HEK293T (cell line): ENCODE measurements around the gene GLCE.

Source experiments
- CTCF ChIA-PET: fragments of 350-600 bp; formaldehyde crosslinking; extraction: SDS; loops from one replicate; lab custom pipeline; 2021; ENCODE audit warnings: antibody characterized with exemption, inconsistent platforms; lab: Yijun Ruan, JAX
- POLR2A ChIA-PET: fragments of 350-600 bp; formaldehyde crosslinking; extraction: SDS; loops from one replicate; lab custom pipeline; 2020; ENCODE audit warnings: antibody characterized with exemption, inconsistent platforms; lab: Yijun Ruan, JAX
- DNase-seq: peaks from one replicate; pipeline ENCODE4 v3.0.0; 2012; ENCODE audit warnings: mixed read lengths; ENCODE audit errors: extremely low spot score
- ARNT ChIP-seq: fragments of 450-650 bp; IDR thresholded peaks from 2 replicates; pipeline ENCODE4 v1.6.1; 2017; ENCODE audit warnings: mild to moderate bottlenecking
- BHLHE40 ChIP-seq: fragments of 450-650 bp; IDR thresholded peaks from 2 replicates; pipeline ENCODE4 v1.6.1; 2016; ENCODE audit warnings: mild to moderate bottlenecking, moderate library complexity, borderline replicate concordance
- CTBP1 ChIP-seq: fragments of 450-650 bp; IDR thresholded peaks from 2 replicates; pipeline ENCODE4 v1.6.1; 2016; ENCODE audit warnings: borderline replicate concordance
- ELF4 ChIP-seq: fragments of 450-650 bp; IDR thresholded peaks from 2 replicates; pipeline ENCODE4 v1.6.1; 2017; ENCODE audit warnings: antibody characterized with exemption
- FOXA1 ChIP-seq: fragments of 450-650 bp; IDR thresholded peaks from 2 replicates; pipeline ENCODE4 v1.6.1; 2016; ENCODE audit warnings: mild to moderate bottlenecking
- FOXK2 ChIP-seq: fragments of 450-650 bp; IDR thresholded peaks from 2 replicates; pipeline ENCODE4 v1.6.1; 2016; ENCODE audit warnings: mild to moderate bottlenecking
- FOXM1 ChIP-seq: fragments of 450-650 bp; IDR thresholded peaks from 2 replicates; pipeline ENCODE4 v1.6.1; 2017; ENCODE audit warnings: mild to moderate bottlenecking, borderline replicate concordance
- HDGF ChIP-seq: fragments of 450-650 bp; IDR thresholded peaks from 2 replicates; pipeline ENCODE4 v1.6.1; 2017; ENCODE audit warnings: antibody characterized with exemption, borderline replicate concordance
- L3MBTL2 ChIP-seq: fragments of 450-650 bp; conservative IDR thresholded peaks from 2 replicates; pipeline ENCODE4 v1.6.1; 2016; ENCODE audit warnings: mild to moderate bottlenecking
- LEF1 ChIP-seq: fragments of 450-650 bp; IDR thresholded peaks from 2 replicates; pipeline ENCODE4 v1.6.1; 2017; ENCODE audit warnings: mild to moderate bottlenecking, borderline replicate concordance
- NFRKB ChIP-seq: fragments of 450-650 bp; IDR thresholded peaks from 2 replicates; pipeline ENCODE4 v1.6.1; 2016; ENCODE audit warnings: mild to moderate bottlenecking, moderate library complexity
- SP1 ChIP-seq: fragments of 450-650 bp; IDR thresholded peaks from 2 replicates; pipeline ENCODE4 v1.6.1; 2017
- SUZ12 ChIP-seq: fragments of 450-650 bp; IDR thresholded peaks from 2 replicates; pipeline ENCODE4 v1.6.1; 2016; ENCODE audit warnings: mild to moderate bottlenecking
- TARDBP ChIP-seq: fragments of 450-650 bp; IDR thresholded peaks from 2 replicates; pipeline ENCODE4 v1.6.1; 2016
- ZNF384 ChIP-seq: fragments of 450-650 bp; IDR thresholded peaks from 2 replicates; pipeline ENCODE4 v1.6.1; 2016
- TF ChIP-seq, protein P1 (sequence below): fragments of 450-650 bp; IDR thresholded peaks from 2 replicates; pipeline ENCODE4 v1.6.1; 2016

Gene GLCE

DNA sequence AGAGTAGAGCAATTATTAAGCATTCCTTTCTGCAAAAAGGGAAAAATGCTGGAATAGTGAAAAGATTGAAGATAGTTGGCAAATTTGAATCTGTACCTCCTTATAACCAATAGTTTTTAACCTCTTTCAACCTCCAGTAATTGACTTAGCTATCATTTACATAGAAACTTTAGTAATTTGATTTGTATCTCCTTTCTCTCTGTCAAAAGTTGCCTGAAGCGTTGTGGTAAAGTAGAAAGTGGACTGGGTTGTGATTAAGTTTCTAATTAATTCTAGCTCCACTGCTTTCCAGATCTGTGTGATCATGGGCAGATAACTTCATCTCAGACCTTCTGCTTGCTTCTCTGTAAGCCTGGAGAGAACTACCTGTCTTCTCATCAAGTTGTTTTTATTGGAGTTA, 24.8 kb downstream of the GLCE start:
- ChIA-PET CTCF (interaction anchor here (0.9 to 1.2 kb wide), 2 partner anchors 25 to 76 kb away, joined by 3 read pairs; partner anchors contain the start of gene GLCE), POLR2A (interaction anchor here (2.1 kb wide), 1 partner anchor 24 kb away, joined by 5 read pairs; no protein-coding TSS in a partner anchor)
- DNase-seq: no peak
- TF ChIP-seq ARNT: no peak
- no peak for TF ChIP-seq FOXM1
- TF ChIP-seq, protein P1, sequence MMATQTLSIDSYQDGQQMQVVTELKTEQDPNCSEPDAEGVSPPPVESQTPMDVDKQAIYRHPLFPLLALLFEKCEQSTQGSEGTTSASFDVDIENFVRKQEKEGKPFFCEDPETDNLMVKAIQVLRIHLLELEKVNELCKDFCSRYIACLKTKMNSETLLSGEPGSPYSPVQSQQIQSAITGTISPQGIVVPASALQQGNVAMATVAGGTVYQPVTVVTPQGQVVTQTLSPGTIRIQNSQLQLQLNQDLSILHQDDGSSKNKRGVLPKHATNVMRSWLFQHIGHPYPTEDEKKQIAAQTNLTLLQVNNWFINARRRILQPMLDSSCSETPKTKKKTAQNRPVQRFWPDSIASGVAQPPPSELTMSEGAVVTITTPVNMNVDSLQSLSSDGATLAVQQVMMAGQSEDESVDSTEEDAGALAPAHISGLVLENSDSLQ: no peak
- TF ChIP-seq SP1: no peak
- no peak for TF ChIP-seq FOXA1
- no peak for TF ChIP-seq HDGF
- no peak for TF ChIP-seq ZNF384
- TF ChIP-seq BHLHE40: no peak
- TF ChIP-seq LEF1: no peak
- TF ChIP-seq FOXK2: no peak
- no peak for TF ChIP-seq NFRKB
- TF ChIP-seq TARDBP: no peak
- TF ChIP-seq L3MBTL2: no peak
- no peak for TF ChIP-seq CTBP1
- TF ChIP-seq SUZ12: no peak

DNA sequence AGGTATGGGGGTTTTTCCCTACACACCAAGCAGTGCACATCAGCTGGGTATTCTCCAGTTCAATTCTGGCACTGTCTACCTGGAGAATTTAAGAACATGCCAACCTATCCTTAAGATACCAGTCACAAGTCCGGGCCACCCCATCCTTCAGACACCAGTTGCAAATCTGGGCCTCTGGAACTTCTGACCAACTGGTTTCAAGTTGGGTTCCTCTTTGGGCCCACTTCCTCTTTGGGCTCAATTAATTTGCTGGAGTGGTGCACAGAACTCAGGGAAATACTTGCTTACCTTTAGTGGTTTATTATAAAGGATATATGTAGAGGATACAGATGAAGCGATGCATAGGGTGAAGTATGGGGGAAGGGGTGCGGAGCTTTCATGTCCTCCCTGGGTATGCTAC, 25.3 kb downstream of the GLCE start:
- no peak for TF ChIP-seq SUZ12
- TF ChIP-seq FOXA1: no peak
- ChIA-PET CTCF (interaction anchor here (0.6 kb wide), 1 partner anchor 512 kb away, joined by 3 read pairs; no protein-coding TSS in a partner anchor), POLR2A (interaction anchor here (2.1 kb wide), 1 partner anchor 25 kb away, joined by 5 read pairs; no protein-coding TSS in a partner anchor)
- no peak for DNase-seq

DNA sequence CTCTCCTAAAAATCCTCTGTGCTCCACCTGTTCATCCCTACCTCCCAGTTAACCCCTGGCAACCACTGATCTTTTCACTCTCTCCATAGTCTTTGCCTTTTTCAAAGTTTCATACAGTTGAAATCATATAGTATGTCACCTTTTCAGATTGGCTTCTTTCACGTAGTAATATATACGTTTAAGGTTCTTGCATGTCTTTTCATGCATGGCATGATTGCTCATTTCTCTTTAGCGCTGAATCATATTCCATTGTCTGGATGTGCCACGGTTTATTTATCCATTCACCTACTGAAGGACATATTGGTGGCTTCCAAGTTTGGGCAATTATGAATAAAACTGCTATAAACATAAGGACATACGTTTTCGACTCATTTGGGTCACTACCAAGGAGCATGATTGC, 28.7 kb downstream of the GLCE start:
- DNase-seq: no peak
- ChIA-PET POLR2A (no interaction called here), CTCF (no interaction called here)
- TF ChIP-seq SUZ12 (no peak), FOXA1 (no peak), FOXM1 (no peak), ZNF384 (no peak), BHLHE40 (no peak), FOXK2 (no peak), TARDBP (no peak), NFRKB (no peak), HDGF (no peak), ELF4 (no peak), ARNT (no peak), CTBP1 (no peak)
- TF ChIP-seq, protein P1: no peak

GRCh38 chr15:69190091-69190490, 29.7 kb downstream of the GLCE start:
- POLR2A ChIA-PET: no interaction called here

GRCh38 chr15:69190504-69190903, 30.1 kb downstream of the GLCE start:
- ChIA-PET CTCF (no interaction called here), POLR2A (no interaction called here)
- no peak for TF ChIP-seq FOXK2
- TF ChIP-seq HDGF: no peak
- no peak for TF ChIP-seq FOXM1
- TF ChIP-seq L3MBTL2: no peak
- TF ChIP-seq SP1: no peak
- no peak for TF ChIP-seq ZNF384
- TF ChIP-seq ELF4: no peak
- TF ChIP-seq SUZ12: no peak
- TF ChIP-seq, protein P1: no peak
- no peak for DNase-seq

More at GRCh38 chr15:69190091-69190490, 29.7 kb downstream of the GLCE start:
- no peak for DNase-seq
- CTCF ChIA-PET: no interaction called here
- TF ChIP-seq SUZ12 (no peak), FOXK2 (no peak), NFRKB (no peak), SP1 (no peak), BHLHE40 (no peak), FOXA1 (no peak), ZNF384 (no peak), TARDBP (no peak), CTBP1 (no peak), FOXM1 (no peak), ELF4 (no peak), HDGF (no peak), LEF1 (no peak), ARNT (no peak), L3MBTL2 (no peak)
- TF ChIP-seq, protein P1: no peak

DNA sequence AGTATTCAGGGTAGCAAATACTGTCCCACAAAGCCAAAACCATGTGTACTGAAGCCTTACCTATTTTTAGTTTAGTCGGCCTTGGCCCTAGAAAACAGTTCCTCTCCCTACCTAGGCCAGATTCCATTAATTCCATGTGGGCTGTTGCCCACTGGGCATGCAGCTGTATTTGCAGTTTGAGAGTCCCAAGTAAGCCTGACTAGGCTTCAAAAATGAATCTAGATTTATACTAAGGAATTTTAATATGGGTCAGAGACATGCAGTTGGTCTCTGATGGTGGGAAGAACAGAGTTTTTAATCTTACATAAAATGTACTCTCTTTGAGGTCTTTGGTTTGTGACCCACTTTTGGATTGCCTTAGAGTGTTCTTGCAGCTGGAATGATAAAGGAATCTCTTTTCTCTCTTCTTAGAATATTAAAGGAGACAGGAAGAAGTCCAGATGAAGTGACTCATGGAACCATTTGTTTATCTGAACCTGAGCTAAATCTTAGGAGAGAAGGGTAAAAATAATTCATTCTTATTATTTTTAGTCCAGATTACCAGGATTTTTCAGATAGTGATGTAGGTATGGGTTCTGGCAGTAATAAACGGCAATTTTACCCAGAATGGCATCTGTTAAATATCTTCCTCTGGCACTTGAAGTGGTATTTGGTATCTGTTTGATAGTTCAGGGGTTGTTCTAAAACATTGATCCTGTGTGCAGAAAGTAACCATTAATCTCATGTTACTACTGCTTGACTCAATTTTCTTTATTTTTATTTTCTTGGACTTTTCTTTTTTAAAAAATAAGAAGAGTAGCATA, 33.8 kb downstream of the GLCE start:
- TF ChIP-seq SP1 (no peak), BHLHE40 (no peak), SUZ12 (no peak), LEF1 (no peak), ELF4 (no peak), L3MBTL2 (no peak), HDGF (no peak), FOXK2 (no peak), FOXA1 (no peak)
- TF ChIP-seq, protein P1: no peak
- ChIA-PET CTCF (interaction anchor here (0.6 kb wide), 1 partner anchor 8 kb away, joined by 4 read pairs; no protein-coding TSS in a partner anchor), POLR2A (no interaction called here)
- DNase-seq: no peak
